PC-9 (cell line): ENCODE results near the gene H6PD.

Source experiments
- CTCF ChIP-seq: fragments of 200-600 bp; sonication (generic); conservative IDR thresholded peaks from 2 replicates; pipeline ENCODE4 v1.6.1; 2017; ENCODE audit warnings: mixed run types, antibody characterized with exemption, mild to moderate bottlenecking, moderate library complexity
- EZH2 ChIP-seq: fragments of 200-600 bp; sonication (generic); IDR thresholded peaks from 2 replicates; pipeline ENCODE4 v1.8.0; 2017; ENCODE audit warnings: antibody characterized with exemption, low read depth

GRCh38 chr1:9186082-9186859 is 48.3 kb upstream of the H6PD start:
- TF ChIP-seq CTCF (no peak), EZH2 (no peak)
